Activated gamma-delta T cell treated with Interleukin-2 at 50 U/mL for 16 hours (primary cell): Measurements from ENCODE around the gene WNT9B.
"Not testable (repeated sequence)": the region's sequence is repeated elsewhere in the genome, so short reads cannot be mapped to it uniquely, and the experiment has no call there.

Source experiments
- DNase-seq: peaks from one replicate; pipeline ENCODE4 v3.0.0-alpha.2; 2020

The WNT9B gene

GRCh38 chr17:46822388-46822921 is 28.9 kb upstream of the WNT9B start:
- peak; percentile 15 for DNase-seq

- no peak for DNase-seq
Observed at GRCh38 chr17:46823657-46824056, 27.7 kb upstream of the WNT9B start.

DNA sequence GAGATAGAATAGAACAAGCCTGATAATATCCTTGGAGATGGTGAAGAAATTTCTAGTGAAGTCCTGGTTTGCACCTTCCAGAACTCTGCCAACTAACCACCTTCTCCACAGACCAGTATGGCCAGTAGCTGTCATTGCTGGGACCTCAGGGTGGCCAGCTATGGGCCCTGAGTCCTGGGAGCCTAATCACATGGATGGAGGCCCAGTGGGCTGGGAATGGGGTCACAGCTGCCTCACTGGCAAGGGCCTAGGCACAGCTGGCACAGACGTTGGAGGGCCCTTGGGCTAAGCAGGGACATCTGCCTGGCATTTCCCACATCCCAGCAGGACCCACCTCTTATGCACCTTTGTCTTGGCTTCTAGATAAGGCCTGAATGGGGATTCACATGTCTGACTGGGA is 25.3 kb upstream of the WNT9B start:
- no peak for DNase-seq

- no peak for DNase-seq
Observed at GRCh38 chr17:46827274-46827673, 24.1 kb upstream of the WNT9B start.

DNA sequence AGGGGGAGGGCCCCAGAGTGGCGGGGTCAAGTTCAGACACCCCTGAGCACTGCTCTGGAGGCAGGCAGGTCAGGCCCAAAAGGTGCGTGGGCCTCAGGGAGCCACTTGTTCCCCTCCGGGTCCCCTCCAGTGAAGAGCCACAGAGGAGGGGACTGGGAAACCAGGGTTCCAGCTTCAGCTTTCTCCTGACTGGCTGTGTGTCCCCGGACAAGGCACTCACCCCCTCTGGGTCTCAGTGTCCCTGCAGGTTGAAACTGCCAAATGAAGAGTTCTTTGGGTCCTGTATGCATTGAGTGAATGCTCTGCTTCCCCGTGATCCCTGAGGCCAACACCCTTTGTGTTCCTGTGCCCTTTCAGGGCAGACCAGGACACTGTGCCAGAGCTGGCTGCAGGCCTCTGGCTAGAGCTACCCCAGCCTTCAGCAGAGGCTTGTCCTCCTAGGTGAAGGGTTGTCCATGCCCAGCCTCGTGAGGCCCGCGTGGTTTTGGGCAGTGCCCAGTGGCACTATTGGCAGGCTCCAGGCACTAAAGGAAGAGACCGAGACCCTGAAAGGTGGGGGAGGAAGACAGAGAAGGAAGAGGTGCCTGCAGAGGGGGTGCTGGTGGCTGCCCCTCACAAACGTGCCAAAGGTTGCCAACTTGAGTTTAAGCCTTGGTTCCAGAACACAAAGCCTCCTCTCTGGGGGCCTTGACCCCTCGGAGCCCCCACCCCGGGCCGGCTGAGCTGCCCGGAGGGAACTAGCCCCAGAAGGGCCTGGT is 19.6 kb upstream of the WNT9B start:
- no peak for DNase-seq

- DNase-seq = no peak
Observed at GRCh38 chr17:46832331-46832821, 19.0 kb upstream of the WNT9B start.

GRCh38 chr17:46832945-46833839 is 18.2 kb upstream of the WNT9B start:
- DNase-seq = no peak

DNA sequence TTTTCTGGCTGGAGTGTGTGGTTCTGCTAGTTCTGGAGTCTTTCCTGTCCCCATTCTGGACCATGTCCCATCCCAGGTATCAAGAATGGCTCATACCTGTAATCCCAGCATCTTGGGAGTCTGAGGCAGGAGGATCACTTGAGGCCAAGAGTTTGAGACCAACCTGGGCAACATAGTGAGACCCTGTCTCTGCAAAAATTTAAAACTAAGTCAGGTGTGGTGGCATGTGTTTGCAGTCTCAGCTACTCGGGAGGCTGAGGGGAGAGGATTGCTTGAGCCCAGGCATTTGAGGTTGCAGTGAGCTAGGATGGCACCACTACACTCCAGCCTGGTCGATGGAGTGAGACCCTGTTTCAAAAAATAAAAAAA is 17.6 kb upstream of the WNT9B start:
- no peak for DNase-seq

GRCh38 chr17:46834846-46835245 is 16.5 kb upstream of the WNT9B start:
- DNase-seq = no peak

DNA sequence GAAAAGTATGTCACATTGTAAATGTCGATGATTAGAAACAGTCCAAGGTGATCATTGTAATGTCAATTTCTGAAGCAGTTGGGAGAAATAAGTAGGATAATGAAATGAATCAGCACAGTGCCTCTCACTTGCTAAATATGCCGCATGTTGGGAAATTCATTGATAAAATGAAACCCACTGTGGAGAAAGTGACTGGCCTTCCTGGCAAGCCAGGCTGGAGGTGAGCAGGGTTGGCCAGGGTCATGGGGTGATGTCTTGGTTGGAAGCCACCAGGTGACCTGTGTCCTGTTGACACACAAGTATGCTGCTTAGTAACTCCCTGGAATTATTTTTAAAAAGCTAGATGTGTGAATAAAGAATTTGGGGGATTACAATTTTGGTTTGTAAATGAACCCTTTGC is 14.9 kb upstream of the WNT9B start:
- DNase-seq = no peak

DNA sequence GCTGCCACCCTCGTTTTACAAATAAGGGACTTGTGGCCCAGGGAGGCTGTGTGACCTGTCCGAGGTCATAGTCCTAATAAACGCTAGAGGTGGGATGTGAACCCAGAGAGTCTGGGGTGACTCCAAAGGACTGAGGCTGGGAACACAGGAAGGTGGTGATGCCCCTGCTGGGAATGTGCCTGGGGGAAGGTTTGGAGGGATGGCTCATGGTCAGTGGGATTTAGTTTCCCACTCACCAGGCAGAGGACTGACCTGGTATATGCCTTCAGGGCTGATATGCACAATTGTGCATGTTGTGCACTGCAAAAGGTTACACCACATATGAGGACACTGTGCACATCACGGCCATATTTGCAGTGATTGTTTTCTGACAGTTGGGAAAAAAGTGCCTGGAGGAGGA is 13.9 kb upstream of the WNT9B start:
- DNase-seq = no peak

- no peak for DNase-seq
Observed at GRCh38 chr17:46839211-46839610, 12.2 kb upstream of the WNT9B start.

- DNase-seq = not testable (repeated sequence)
Observed at GRCh38 chr17:46840596-46840995, 10.8 kb upstream of the WNT9B start.

DNA sequence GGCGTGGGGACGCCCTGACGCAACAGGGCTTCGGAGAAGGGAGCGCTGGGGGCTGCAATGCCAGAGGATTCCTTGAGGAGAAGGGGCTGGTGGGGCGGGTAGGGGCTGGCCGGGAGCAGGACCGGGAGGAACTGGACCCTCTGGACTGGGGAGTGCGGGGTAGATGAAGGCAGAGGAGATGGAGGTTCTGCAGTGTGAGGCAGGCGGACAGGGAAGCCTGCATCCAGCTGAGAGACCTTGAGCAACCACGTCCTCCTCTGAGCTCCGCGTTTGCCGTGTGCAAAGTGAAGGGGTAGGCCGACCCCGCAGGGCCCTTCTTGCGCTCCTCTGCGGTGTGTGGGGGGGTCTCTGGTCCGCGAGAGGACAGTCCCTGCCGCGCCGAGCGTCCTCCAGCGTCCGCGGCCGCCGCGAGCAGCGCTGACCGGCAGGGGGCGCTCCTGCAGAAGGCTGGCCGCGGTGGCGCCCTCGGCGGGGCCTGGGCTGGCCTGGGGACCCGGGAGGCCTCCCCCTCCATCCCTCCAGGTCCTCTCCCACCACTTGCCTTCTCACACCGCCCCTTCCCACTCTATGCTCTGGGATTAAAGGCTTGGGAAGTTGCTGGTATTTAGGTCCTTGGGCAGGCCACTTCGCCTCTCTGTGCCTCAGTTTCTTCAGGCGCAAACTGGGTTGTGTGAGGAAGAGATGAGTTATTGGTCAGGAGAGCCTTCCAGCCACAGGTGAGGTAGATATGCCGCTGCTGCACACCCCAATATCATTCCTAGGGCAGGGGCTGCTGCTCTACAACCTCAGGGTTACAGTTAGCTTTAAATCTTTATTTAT is 9.6 kb upstream of the WNT9B start:
- DNase-seq = no peak

DNA sequence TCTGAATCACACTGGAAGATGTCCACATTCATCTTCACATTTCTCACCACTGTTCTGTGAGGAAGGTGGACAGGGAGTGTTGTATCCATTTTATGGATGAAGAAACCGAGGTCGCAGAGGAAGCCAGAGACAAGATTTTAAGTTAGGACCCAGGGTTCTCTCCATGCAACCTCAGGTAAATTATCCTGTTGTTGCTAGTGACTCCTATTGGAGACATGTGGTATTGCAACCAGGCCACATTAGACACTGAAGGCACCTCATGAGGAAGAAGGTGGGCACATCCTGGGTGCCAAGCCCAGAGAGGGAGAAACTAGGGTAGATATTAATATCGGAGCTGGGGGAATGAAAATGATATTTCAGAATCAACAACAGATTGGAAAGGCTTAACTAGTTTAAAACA is 8.5 kb upstream of the WNT9B start:
- no peak for DNase-seq

- DNase-seq = no peak
Observed at GRCh38 chr17:46847204-46848191, 3.9 kb upstream of the WNT9B start.

GRCh38 chr17:46848534-46848933 is 2.8 kb upstream of the WNT9B start:
- no peak for DNase-seq

DNA sequence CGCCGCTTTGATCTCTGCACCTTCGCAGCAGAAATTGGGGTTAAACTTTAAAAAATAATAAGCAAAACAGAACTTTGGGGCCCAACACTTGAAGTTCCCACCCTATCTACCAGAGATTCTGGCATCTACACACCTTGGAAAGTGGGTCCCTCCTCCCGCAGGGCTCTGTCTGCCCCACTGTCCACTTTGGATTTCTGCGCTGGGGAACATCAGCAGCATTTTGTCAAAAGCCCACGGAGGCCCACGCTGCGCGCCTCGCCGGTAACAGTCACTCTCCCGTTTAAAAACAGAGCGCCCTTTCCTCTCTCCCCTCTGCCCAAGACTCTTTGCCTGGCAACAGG is 725 bp upstream of the WNT9B start:
- DNase-seq = no peak

DNA sequence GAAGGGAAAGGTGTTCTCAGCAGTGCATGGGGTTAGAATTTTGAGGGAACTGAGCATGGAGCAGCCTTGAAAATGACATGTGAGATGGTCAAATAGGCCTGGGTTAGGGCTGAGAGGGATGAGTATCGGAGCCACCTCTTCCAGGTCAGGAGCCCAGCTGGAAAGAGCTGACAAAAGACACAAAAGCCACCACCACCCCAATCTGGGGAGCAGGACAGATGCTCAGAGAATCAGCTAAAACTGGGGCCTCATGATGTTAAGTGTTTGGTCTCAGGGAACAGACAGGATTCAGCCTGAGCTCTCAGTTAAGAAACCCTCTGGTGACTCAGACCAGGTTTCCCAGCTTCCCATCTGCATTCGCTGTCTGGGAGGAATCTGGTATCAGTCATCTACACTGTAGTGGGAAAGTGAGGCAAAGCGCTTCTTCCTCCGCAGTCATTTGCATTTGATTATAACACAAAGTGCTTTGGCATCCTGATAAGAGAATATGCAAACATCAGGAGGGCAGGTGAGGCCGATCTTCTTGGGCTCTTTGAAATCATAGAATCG is 2.6 kb downstream of the WNT9B start:
- no peak for DNase-seq

GRCh38 chr17:46854515-46854914 is 3.1 kb downstream of the WNT9B start:
- DNase-seq = no peak

- no peak for DNase-seq
Observed at GRCh38 chr17:46854948-46855347, 3.6 kb downstream of the WNT9B start.

GRCh38 chr17:46857600-46857999 is 6.2 kb downstream of the WNT9B start:
- no peak for DNase-seq
